Right kidney (tissue), 1 donor: ENCODE measurements around the gene TMEM119.
"Not testable (repeated sequence)": the region's sequence is repeated elsewhere in the genome, so short reads cannot be mapped to it uniquely, and the experiment has no call there.

ENCODE experiments used
- DNase-seq: peaks from one replicate; pipeline ENCODE4 v3.0.0-alpha.2; 2016

Gene TMEM119

DNA sequence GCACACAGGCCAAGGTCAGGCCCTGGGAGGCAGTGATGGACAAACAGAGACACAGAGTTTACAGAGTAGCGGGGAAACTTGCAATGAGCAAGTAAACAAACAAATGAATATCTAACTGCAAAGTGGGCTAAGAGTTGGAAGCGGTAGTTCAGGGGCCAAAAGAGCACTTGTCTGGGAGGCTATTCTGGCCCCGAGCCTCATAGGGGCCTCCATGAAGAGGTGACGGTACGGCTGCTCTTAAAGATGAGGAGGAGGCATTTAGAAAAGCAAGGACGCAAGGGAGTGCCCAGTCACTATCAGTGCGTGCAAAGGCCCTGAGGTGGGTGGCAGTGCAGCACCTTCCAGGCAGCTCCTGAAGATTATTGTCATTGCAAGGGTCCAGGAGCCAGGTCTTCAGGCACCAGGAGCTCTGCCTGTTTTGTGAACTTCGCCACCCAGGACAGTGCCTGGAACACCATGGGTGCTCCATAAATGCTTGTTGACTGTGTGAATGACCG is 4.4 kb upstream of the TMEM119 start:
- no peak for DNase-seq

DNA sequence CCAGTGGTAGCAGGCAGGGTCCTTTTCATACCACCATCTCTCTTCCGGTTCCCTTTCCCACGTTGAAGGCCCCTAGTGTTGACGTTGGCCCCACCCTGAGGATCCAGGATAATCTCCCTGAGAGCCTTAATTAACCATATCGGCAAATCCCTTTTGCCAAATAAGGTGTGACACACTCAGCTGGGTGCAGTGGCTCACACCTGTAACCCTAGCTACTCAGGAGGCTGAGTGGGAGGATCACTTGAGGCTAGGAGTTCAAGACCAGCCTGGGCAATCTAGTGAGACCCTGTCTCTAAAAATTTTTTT is 2.8 kb upstream of the TMEM119 start:
- DNase-seq = no peak

DNA sequence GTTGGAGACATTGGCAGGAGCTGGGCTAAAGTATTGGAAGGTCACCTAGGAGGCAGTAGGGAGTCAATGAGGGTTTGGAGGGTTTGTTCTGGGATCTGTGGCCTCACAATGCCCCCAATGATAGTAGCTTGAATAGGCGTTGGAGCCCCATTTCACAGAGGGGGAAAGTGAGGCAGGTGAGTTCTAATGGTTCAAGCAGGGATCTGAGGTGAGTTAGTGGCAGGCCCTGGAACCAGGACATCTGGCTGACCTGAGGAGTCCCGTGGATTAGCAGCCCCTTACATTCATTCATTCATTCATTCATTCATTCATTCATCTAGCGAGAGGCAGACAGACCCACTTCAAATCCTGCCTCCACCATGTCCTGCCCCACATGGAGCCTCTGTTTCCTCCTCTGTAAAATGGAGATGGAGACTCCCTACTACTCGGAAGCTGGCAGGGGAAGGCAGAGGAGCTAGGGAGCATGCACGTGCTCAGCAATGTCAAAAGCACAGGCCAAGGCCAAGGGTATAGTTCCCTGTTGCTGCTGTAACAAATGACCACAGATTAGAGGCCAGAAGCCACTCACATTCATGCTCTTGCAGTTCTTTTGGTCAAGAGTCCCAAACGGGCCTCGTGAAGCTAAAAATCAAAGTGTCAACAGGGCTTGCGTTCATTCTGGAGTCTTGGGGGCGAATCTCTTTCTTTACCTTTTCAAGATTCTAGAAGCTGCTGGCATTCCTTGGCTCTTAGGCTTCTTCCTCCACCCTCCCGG is 2.2 kb upstream of the TMEM119 start:
- DNase-seq = no peak

DNA sequence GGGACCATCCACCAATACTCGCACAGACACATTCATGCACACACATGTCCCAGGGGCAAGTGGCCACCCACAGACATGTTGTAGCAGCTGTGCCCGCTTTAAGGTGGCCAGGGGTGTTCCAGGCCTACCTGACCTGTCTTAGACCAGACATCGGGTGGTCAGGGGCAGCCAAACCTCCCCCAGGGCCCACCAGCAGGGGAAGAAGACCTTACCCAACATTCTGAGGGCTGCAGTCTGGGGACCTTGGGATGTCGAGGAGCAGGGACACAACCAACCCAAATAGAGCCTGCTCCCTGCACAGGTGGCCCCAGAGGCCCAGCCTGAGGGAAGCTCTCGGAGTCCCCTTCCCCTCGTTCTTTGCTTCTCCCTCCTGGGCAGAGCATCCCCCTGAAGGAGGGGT is 1.7 kb upstream of the TMEM119 start:
- no peak for DNase-seq

GRCh38 chr12:108598553-108599250 is 818 bp upstream of the TMEM119 start:
- no peak for DNase-seq

DNA sequence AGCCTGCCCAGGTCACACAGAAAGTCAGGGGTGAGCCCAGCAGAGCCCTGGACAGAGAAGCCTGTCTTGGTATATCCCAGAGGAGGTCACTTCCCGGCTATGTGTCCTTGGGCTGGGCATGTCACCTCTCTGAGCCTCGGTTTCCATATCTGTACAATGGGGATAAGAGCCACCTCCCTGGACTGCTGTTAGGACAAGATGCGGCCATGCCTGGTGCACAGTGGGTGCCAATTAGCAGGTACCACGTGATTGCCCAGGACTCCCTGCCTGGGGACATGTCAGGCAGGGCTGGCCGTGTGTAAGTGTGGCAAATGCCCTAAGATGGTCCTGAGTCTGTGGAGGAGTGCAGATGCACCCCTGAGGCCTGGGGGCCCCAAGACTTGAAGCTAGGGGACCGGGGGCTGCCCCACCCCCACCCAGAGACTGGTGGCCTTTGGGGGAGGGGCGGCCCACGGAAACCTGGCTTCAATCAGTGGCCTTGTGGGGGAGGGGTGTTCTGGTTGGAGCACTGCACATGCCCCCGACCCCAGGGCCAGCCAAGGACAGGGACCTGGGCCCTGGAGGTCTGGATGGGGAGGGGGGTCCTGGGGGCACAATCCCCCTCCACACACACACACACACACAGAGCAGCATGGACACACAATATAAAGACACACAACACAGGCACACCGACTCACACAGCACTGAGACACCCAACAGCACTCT is 878 bp downstream of the TMEM119 start:
- DNase-seq = no peak

- no peak for DNase-seq
These were observed 1.9 kb downstream of the TMEM119 start for GRCh38 chr12:108595711-108596647.

- no peak for DNase-seq
These were observed 2.7 kb downstream of the TMEM119 start for GRCh38 chr12:108594960-108595710.

- no peak for DNase-seq
These were observed 3.5 kb downstream of the TMEM119 start for GRCh38 chr12:108594323-108594903.

- no peak for DNase-seq
These were observed 5.6 kb downstream of the TMEM119 start for GRCh38 chr12:108592033-108592909.

DNA sequence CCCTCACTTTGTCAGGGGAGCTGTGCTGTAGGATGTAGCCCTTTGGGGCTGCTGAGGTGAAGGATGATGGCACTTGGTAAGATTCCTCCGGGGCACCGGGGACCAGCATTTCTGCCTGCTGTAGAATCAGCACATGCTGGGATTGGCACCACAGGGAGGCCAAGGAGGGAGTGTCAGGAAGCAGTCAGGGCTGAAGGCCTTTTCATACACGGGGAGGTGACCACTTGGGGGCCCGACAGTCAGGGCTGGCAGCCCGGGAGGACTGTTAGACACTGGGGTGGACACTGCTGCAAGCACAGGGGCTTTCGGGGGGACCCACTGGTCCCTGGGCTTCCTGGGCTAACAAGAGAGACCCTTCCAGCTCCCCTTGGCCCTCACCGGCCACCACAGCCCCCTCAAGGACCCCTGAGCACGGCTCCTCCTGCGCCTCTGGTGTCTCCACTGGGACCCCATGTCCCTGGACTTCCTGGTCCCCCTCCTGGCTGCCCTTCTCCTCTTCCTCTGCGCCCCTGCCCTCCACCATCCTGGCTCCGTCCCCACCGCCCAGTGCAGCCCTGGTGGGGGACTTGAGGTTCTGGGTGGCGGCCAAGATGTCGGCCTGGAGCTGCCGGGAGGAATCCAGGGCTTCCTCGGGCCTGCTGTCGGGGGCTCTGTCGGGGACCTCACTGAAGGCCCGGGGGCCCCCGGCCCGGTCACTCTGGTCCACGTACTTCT is 6.5 kb downstream of the TMEM119 start:
- DNase-seq = no peak

DNA sequence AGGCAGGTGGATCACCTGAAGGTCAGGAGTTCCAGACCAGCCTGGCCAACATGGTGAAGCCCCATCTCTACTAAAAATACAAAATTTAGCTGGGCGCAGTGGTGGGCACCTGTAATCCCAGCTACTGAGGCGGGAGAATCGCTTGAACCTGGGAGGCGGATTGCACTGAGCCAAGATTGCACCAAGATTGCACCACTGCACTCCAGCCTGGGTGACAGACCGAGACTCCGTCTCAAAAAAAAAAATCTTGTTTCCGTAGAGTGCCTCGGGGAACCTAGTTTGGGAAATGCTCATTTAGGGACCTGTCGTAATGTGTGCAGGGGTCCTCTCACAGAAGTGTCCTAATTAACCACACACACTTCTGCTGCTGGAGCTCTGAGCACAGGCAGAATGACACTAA is 7.4 kb downstream of the TMEM119 start:
- not testable (repeated sequence) for DNase-seq

- DNase-seq = no peak
These were observed 8.0 kb downstream of the TMEM119 start for GRCh38 chr12:108589840-108590229.

- peak; percentile 58 for DNase-seq
These were observed 8.7 kb downstream of the TMEM119 start for GRCh38 chr12:108589028-108589839.

DNA sequence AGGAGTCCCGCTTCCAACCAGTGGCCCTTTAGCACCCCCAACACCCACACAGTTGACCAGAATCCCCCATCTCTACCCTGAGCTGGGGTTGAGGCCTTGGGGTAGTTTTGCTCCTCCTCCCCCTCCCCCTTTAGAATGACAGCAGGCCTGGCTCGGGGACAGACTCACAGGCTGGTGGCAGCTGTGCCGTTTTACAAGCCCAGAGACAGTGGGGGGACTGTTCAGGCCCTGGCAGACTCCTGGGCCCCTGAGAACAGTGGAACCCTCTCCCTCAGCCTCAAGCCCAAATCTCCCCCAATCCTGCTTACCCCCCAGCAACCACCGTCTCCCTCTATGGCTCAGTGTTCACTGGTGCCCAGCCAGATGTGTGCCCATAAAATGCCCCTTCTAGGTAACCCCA is 10.1 kb downstream of the TMEM119 start:
- no peak for DNase-seq

DNA sequence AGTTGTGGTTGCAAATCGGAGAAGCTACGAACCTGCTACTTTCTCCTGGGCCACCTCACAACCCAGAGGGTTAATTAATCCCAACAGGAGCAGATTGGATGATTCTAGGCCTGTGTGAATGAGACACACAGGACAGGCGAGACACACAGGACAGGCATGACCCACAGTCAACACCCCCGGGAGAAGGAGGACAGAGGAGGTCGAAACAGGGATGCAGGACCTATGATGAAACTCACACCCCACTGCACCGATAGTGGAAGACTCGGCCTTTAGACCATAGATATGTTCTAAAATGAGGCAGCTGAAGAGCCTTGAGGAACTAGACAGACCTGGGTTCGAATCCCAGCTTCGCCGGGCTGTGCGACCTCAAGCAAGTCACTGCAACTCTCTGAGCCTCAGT is 11.6 kb downstream of the TMEM119 start:
- no peak for DNase-seq

DNA sequence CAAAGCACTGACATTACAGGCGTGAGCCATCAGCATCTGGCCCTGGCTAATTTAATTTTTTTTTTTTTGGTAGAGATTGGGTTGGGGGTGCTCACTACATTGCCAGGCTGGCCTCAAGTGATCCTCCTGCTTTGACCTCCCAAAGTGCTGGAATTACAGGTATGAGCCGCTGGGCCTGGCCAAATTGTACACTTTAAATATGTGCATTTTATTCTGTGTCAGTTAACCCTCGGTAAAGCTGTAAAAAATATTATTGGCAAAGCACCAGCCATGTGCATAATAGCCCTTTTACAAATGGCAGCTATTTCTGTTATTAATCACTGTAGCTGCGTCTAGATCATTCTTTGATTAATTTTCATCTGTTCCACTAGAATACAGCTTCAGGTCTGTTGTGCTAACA is 12.0 kb downstream of the TMEM119 start:
- no peak for DNase-seq

DNA sequence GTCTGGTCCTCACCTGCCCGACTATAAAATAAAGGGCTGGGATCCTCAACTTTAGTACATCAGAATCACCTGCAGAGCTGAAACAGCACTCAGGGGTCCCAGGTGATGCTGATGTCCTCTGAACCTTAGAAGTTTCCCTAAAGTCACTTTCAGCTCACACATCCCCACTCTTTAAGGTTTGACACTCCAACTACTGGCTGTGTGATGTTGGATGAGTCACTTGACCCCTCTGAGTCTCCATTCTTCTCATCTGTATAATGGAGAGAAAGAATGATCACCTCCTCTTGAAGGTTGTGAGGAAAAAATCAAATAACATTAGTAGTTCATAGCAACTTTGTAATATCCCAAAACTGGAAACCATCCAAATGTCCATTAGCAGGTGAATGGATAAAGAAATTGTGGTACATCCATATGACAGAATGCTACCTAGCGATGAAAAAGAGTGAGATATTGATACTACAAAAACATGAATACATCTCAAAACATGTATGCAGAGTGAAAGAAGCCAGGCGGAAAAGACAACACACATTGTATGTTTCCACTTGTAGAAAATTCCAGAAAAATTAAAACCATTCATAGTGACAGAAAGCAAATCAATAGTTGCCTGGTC is 13.3 kb downstream of the TMEM119 start:
- DNase-seq = no peak
